DLD1 (cell line): ENCODE results near the gene MEF2A.

ENCODE experiments used
- in situ Hi-C: cut with HindIII; loops from 2 replicates; pipeline ENCODE4 v1.10.0; 2017; ENCODE audit warnings: low sequenced_read_pairs

The MEF2A gene

DNA sequence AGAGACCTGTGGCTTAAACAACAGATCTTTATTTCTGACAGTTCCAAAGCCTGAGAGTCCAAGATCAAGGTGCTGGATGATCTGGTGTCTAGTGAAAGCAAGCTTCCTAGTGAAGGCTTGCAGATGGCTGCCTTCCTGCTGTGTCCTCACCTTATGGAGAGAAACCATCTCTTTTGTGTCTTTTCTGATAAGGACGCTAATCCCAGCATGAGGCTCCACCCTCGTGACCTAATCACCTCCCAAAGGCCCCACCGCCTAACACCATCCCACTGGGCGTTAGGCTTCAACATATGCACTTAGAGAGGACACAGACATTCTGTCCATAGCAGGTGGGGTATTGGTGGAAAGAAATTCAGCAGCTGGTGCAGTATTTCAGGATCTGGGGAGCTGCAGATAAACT, 187.3 kb downstream of the MEF2A start:
- in situ Hi-C loops, result no loop called here

DNA sequence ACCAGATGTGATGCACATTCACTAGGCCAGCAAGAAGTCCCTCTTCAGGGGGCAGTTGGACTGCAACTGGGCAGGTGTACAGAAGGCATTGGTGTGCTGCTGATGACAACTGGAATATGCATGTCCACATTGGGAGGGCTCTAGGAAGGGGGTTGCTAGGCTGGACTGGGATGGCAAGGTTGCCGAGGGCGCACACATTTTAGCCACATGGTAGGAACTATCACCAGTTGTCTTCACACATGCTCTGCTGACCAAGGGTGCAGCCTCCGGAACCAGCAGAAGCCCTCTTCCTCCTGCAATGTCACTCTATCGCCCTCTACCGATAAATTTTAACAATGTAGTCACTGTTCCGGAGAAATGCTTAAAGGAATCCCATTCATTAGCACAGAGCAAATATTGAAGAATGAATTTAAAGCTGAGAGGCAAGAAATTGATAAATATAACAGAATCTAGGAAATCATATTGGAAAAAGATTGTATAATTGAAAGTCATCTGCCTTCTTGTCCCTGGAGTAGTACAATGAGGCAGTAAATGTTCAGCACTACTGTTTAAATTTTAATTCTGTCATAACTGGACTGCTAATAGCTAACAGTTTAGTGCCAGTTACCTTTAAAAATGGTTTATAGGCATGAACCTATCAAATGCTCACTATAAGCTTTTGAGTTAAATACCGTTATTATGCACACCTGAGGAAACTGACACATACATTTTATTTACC, 190.1 kb downstream of the MEF2A start:
- in situ Hi-C loops, result no loop called here

DNA sequence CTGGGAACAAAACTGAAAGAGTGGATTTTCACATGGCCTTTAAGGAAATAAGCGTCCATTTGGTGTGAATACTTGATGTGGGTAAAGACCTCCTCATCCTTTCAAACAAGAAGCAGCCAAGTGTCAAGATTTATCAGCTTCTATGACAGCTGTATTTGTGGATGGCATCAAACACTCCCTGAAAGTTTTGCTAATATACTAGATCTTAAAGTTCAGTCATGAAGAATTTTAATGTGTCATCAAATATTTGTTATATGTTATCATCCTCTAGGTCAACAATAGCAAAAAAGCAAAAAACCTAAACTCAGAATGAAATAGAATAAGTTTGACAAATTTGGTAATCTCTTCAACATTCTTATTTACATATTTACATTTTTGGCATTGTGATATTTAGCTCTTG, 196.5 kb downstream of the MEF2A start:
- in situ Hi-C loops, result no loop called here

DNA sequence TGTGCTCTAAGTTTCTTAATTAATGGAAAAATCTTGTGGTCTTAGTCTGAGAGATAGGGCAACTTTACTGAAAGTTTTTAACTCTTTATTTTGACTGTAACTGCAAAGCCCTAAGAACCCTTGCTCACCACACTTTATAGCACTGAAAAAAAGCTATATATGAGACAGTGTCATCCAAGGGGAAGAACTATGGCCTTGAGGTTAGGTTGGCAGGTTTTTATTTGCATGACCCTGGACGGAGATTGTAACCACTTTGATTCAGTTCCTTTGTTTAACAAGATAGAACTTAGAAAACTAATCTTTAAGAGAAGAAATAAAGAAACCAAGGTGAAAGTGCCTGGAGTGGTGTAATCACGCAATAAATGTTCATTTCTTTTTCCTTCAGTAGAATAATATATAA, 198.0 kb downstream of the MEF2A start:
- in situ Hi-C loops, result no loop called here

DNA sequence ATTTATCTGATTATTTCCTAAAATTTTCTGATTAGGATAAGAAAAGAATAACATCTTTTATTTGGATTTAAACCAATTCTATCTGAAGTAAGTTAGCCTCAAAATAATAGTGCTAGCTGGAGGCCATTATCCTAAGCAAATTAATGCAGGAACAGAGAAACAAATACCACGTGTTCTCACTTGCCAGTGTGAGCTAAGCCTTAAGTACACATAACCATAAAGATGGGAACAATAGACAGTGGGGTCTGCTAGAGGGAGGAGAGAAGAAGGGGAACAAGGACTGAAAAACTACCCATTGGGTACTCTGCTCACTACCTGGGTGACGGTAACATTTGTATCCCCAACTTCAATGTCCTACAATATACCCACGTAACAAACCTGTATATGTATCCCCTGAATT, 198.7 kb downstream of the MEF2A start:
- in situ Hi-C loops, result no loop called here
